ENCODE data around the gene RAD51AP1. TPM values are rescaled to one million over a fixed set of nuclear protein-coding genes. Genes with fewer than 3 reads are reported as not detected.
A peak's percentile ranks its signal among the peaks of the same experiment; 100 is the strongest.

Gene RAD51AP1
- total and polyA plus RNA-seq, 4 donors = 2.1 to 6.9 (median 3.5) TPM

- Histone ChIP-seq H3K27ac (ENCODE audit: low read depth in 1 of 2, low read length in 1 of 2) (no peak overlapping the region), H3K36me3 (ENCODE audit: control insufficient read depth in 4 of 4, insufficient read depth in 4 of 4, low read length in 4 of 4) (peaks cover 0 to 9% (median 7%) of the 10 kb centered on the region in 4 donors), H3K9ac (ENCODE audit: insufficient read depth in 1 of 2, low read length in 2 of 2) (no peak overlapping the region), H3K9me3 (ENCODE audit: control insufficient read depth in 4 of 4, insufficient read depth in 3 of 4, low read length in 3 of 4) (no peaks in the 10 kb centered on the region), H3K4me1 (ENCODE audit: control insufficient read depth in 5 of 5, insufficient read depth in 5 of 5, low read length in 5 of 5) (peaks cover 0 to 8% (median 0%) of the 10 kb centered on the region in 5 donors), H3K27me3 (ENCODE audit: control insufficient read depth in 3 of 3, insufficient read depth in 3 of 3, low read length in 2 of 3) (peaks cover 0 to 9% (median 0%) of the 10 kb centered on the region in 3 donors), H3K4me3 (no peak overlapping the region)
- DNase-seq (no peak), ATAC-seq (ENCODE audit: insufficient read depth, low FRiP score) (no peak)
- TF ChIP-seq, protein P1, sequence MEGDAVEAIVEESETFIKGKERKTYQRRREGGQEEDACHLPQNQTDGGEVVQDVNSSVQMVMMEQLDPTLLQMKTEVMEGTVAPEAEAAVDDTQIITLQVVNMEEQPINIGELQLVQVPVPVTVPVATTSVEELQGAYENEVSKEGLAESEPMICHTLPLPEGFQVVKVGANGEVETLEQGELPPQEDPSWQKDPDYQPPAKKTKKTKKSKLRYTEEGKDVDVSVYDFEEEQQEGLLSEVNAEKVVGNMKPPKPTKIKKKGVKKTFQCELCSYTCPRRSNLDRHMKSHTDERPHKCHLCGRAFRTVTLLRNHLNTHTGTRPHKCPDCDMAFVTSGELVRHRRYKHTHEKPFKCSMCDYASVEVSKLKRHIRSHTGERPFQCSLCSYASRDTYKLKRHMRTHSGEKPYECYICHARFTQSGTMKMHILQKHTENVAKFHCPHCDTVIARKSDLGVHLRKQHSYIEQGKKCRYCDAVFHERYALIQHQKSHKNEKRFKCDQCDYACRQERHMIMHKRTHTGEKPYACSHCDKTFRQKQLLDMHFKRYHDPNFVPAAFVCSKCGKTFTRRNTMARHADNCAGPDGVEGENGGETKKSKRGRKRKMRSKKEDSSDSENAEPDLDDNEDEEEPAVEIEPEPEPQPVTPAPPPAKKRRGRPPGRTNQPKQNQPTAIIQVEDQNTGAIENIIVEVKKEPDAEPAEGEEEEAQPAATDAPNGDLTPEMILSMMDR (IDR thresholded peaks at IDR 0.05; ENCODE audit: control extremely low read depth, extremely low read depth) = no peak
- WGBS, 2 donors = 94 to 97% methylated on average over 3 of the region's 3 CpGs
These were observed 68.4 kb downstream of the RAD51AP1 start for GRCh38 chr12:4607056-4607455.

DNA sequence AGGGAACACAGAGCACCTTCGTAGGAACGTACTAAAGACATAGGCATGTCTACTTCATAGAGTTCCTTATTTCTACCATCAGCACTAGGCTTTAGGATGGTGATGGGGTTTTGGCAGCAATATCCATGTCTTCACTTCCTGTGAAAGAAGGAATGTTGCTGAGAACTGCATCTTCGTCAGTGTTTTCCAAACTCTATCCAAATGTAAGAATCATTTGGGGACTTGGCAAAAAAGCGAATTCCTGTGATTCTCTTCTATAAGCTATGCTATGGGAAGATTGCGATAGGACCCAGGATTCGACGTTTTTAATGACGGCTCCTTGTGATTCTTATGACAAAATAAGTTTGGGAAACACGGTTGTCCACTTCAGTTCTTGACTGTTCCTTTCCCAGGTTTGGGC lies 70.4 kb downstream of the RAD51AP1 start:
- no peak overlapping the region for H3K27ac ChIP-seq (ENCODE audit: low read depth in 1 of 2, low read length in 1 of 2)
- H3K27me3 ChIP-seq (ENCODE audit: control insufficient read depth in 3 of 3, insufficient read depth in 3 of 3, low read length in 2 of 3) = no peaks in the 10 kb centered on the region
- 86 to 92% methylated on average over 9 of the region's 9 CpGs for WGBS, 2 donors
- no peaks in the 10 kb centered on the region for H3K9me3 ChIP-seq (ENCODE audit: control insufficient read depth in 4 of 4, insufficient read depth in 3 of 4, low read length in 3 of 4)
- peaks cover 12 to 18% (median 16%) of the 10 kb centered on the region in 4 donors for H3K36me3 ChIP-seq (ENCODE audit: control insufficient read depth in 4 of 4, insufficient read depth in 4 of 4, low read length in 4 of 4)
- H3K9ac ChIP-seq (ENCODE audit: insufficient read depth in 1 of 2, low read length in 2 of 2) = no peak overlapping the region
- TF ChIP-seq, protein P1 (IDR thresholded peaks at IDR 0.05; ENCODE audit: control extremely low read depth, extremely low read depth) = no peak
- peaks cover 0 to 8% (median 0%) of the 10 kb centered on the region in 5 donors for H3K4me1 ChIP-seq (ENCODE audit: control insufficient read depth in 5 of 5, insufficient read depth in 5 of 5, low read length in 5 of 5)
- no peak overlapping the region for H3K4me3 ChIP-seq
- ATAC-seq (ENCODE audit: insufficient read depth, low FRiP score) = no peak
- DNase-seq = peak in 2 of 3 donors; percentile 11 to 34

Other genes starting within 250 kb of the RAD51AP1 start
- gene TIGAR, start 217.7 kb upstream of the RAD51AP1 start, total RNA-seq = 1 to 10 TPM; 1.6 to 9.1 TPM
- 1 to 10 TPM; 4.2 to 8.9 TPM for gene TIGAR, start 217.7 kb upstream of the RAD51AP1 start, polyA plus RNA-seq
- not detected for gene FGF23, start 159.2 kb upstream of the RAD51AP1 start, total RNA-seq
- under 1 TPM in 1 of 2 donors, not detected in 1; 0.01 TPM for gene FGF23, start 159.2 kb upstream of the RAD51AP1 start, polyA plus RNA-seq
- not detected for gene FGF6, start 93.1 kb upstream of the RAD51AP1 start, total RNA-seq
- not detected for gene FGF6, start 93.1 kb upstream of the RAD51AP1 start, polyA plus RNA-seq
- gene DYRK4, start 23.3 kb downstream of the RAD51AP1 start, total RNA-seq = 10 to 100 TPM; 27.8 to 32.1 TPM
- gene DYRK4, start 23.3 kb downstream of the RAD51AP1 start, polyA plus RNA-seq = 10 to 100 TPM; 30.5 to 80.2 TPM
- 1 to 10 TPM; 1.1 to 2.4 TPM for gene AKAP3, start 110.2 kb downstream of the RAD51AP1 start, total RNA-seq
- 1 to 10 TPM in 1 of 2 donors, under 1 TPM in 1; 0.57 to 1.2 TPM for gene AKAP3, start 110.2 kb downstream of the RAD51AP1 start, polyA plus RNA-seq
- 10 to 100 TPM; 65.9 to 79.1 TPM for gene NDUFA9, start 110.2 kb downstream of the RAD51AP1 start, total RNA-seq
- 10 to 100 TPM; 64.1 to 70.4 TPM for gene NDUFA9, start 110.2 kb downstream of the RAD51AP1 start, polyA plus RNA-seq
- 1 to 10 TPM in 1 of 2 donors, under 1 TPM in 1; 0.40 to 1.3 TPM for gene GALNT8, start 181.5 kb downstream of the RAD51AP1 start, total RNA-seq
- gene GALNT8, start 181.5 kb downstream of the RAD51AP1 start, polyA plus RNA-seq = under 1 TPM; 0.09 to 0.30 TPM

All from lung (tissue), 12 donors.